GM21515 (cell line): Measurements from ENCODE around the gene UBAP2.
"Not testable (repeated sequence)": the region's sequence is repeated elsewhere in the genome, so short reads cannot be mapped to it uniquely, and the experiment has no call there.

Source experiments
- ATAC-seq: cut with Tn5 transposase; IDR thresholded peaks from one replicate; pipeline ENCODE4 v1.9.1; 2021; ENCODE audit not compliant: unreplicated experiment

Gene UBAP2

GRCh38 chr9:34047864-34048726 lies 592 bp downstream of the UBAP2 start:
- peak; percentile 34 for ATAC-seq

- no peak for ATAC-seq
Measured at GRCh38 chr9:34046784-34047379, 1.8 kb downstream of the UBAP2 start.

GRCh38 chr9:34045903-34046302 lies 2.8 kb downstream of the UBAP2 start:
- no peak for ATAC-seq

GRCh38 chr9:34042074-34042473 lies 6.6 kb downstream of the UBAP2 start:
- not testable (repeated sequence) for ATAC-seq

GRCh38 chr9:34038851-34039250 lies 9.8 kb downstream of the UBAP2 start:
- ATAC-seq, result not testable (repeated sequence)

GRCh38 chr9:34037626-34038025 lies 11.1 kb downstream of the UBAP2 start:
- no peak for ATAC-seq

- no peak for ATAC-seq
Measured at GRCh38 chr9:34036625-34037024, 12.1 kb downstream of the UBAP2 start.

- ATAC-seq, result no peak
Measured at GRCh38 chr9:34035656-34036055, 13.0 kb downstream of the UBAP2 start.

GRCh38 chr9:34034698-34035065 lies 14.0 kb downstream of the UBAP2 start:
- no peak for ATAC-seq

GRCh38 chr9:34032631-34033030 lies 16.1 kb downstream of the UBAP2 start:
- no peak for ATAC-seq

GRCh38 chr9:34027845-34028574 lies 20.7 kb downstream of the UBAP2 start:
- ATAC-seq, result no peak

- no peak for ATAC-seq
Measured at GRCh38 chr9:34025811-34026210, 22.9 kb downstream of the UBAP2 start.

GRCh38 chr9:34025062-34025461 lies 23.6 kb downstream of the UBAP2 start:
- no peak for ATAC-seq

- not testable (repeated sequence) for ATAC-seq
Measured at GRCh38 chr9:34024476-34024875, 24.2 kb downstream of the UBAP2 start.

GRCh38 chr9:34016149-34016548 lies 32.5 kb downstream of the UBAP2 start:
- no peak for ATAC-seq

GRCh38 chr9:34010979-34011378 lies 37.7 kb downstream of the UBAP2 start:
- ATAC-seq, result no peak

GRCh38 chr9:34001951-34002350 lies 46.7 kb downstream of the UBAP2 start:
- no peak for ATAC-seq

GRCh38 chr9:34001298-34001697 lies 47.4 kb downstream of the UBAP2 start:
- no peak for ATAC-seq

- no peak for ATAC-seq
Measured at GRCh38 chr9:33995449-33995848, 53.2 kb downstream of the UBAP2 start.

GRCh38 chr9:33993104-33993503 lies 55.6 kb downstream of the UBAP2 start:
- ATAC-seq, result no peak

GRCh38 chr9:33992632-33993031 lies 56.1 kb downstream of the UBAP2 start:
- no peak for ATAC-seq
